SK-N-SH (cell line): ENCODE measurements around the gene YBX2.

ENCODE experiments used
- ELF1 ChIP-seq: IDR thresholded peaks from 2 replicates; pipeline ENCODE4 v1.4.0; 2012
- EP300 ChIP-seq, 2 experiments: IDR thresholded peaks; 2 replicates each; pipeline versions ENCODE4 v1.4.0 to v1.6.1; 2012; ENCODE audit warnings: borderline replicate concordance in 1 of 2, low read depth in 1 of 2, low read length in 1 of 2
- GATA2 ChIP-seq: sonication (generic); formaldehyde crosslinking; IDR thresholded peaks from 2 replicates; pipeline ENCODE4 v1.5.0; 2020; ENCODE audit warnings: mild to moderate bottlenecking, missing genetic modification reagents
- JUND ChIP-seq: IDR thresholded peaks from 2 replicates; pipeline ENCODE4 v1.4.0; 2012
- MEF2A ChIP-seq: IDR thresholded peaks from 2 replicates; pipeline ENCODE4 v1.4.0; 2012; ENCODE audit warnings: low read depth, borderline replicate concordance
- NFIC ChIP-seq: IDR thresholded peaks from 2 replicates; pipeline ENCODE4 v1.4.0; 2012; ENCODE audit warnings: borderline replicate concordance
- POLR2AphosphoS5 ChIP-seq: IDR thresholded peaks from 2 replicates; pipeline ENCODE4 v1.6.1; 2012; ENCODE audit warnings: low read depth, low read length
- RAD21 ChIP-seq: IDR thresholded peaks from 2 replicates; pipeline ENCODE4 v1.6.1; 2012; ENCODE audit warnings: mild to moderate bottlenecking, low read length
- REST ChIP-seq: IDR thresholded peaks from 2 replicates; pipeline ENCODE4 v1.6.1; 2012; ENCODE audit warnings: mild to moderate bottlenecking, low read depth, low read length, moderate library complexity
- RFX5 ChIP-seq: IDR thresholded peaks from 2 replicates; pipeline ENCODE4 v1.6.1; 2012; ENCODE audit warnings: mild to moderate bottlenecking, improper control_type of control experiment, low read length
- RXRA ChIP-seq: IDR thresholded peaks from 2 replicates; pipeline ENCODE4 v1.4.0; 2012; ENCODE audit warnings: low read depth, mild to moderate bottlenecking, borderline replicate concordance
- YY1 ChIP-seq: IDR thresholded peaks from 2 replicates; pipeline ENCODE4 v1.4.0; 2012; ENCODE audit warnings: low read depth, mild to moderate bottlenecking
- TF ChIP-seq, protein P1 (sequence below): fragments of 200-600 bp; sonication (generic); IDR thresholded peaks from 2 replicates; pipeline ENCODE4 v1.6.1; 2017; ENCODE audit warnings: antibody characterized with exemption, mild to moderate bottlenecking, moderate library complexity
- TF ChIP-seq, protein P2 (sequence below): IDR thresholded peaks from 2 replicates; pipeline ENCODE4; 2012

- TF ChIP-seq RAD21: no peak
- no peak for TF ChIP-seq REST
- TF ChIP-seq, protein P1, sequence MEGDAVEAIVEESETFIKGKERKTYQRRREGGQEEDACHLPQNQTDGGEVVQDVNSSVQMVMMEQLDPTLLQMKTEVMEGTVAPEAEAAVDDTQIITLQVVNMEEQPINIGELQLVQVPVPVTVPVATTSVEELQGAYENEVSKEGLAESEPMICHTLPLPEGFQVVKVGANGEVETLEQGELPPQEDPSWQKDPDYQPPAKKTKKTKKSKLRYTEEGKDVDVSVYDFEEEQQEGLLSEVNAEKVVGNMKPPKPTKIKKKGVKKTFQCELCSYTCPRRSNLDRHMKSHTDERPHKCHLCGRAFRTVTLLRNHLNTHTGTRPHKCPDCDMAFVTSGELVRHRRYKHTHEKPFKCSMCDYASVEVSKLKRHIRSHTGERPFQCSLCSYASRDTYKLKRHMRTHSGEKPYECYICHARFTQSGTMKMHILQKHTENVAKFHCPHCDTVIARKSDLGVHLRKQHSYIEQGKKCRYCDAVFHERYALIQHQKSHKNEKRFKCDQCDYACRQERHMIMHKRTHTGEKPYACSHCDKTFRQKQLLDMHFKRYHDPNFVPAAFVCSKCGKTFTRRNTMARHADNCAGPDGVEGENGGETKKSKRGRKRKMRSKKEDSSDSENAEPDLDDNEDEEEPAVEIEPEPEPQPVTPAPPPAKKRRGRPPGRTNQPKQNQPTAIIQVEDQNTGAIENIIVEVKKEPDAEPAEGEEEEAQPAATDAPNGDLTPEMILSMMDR: no peak
- no peak for TF ChIP-seq GATA2 (CRISPR knock-in tag)
- TF ChIP-seq JUND: no peak
- TF ChIP-seq YY1: no peak
- no peak for TF ChIP-seq EP300 (IDR thresholded peaks at IDR 0.05; ENCODE audit: borderline replicate concordance in 1 of 2, low read depth in 1 of 2, low read length in 1 of 2)
- TF ChIP-seq NFIC: no peak
- no peak for TF ChIP-seq POLR2AphosphoS5
- TF ChIP-seq ELF1: no peak
- TF ChIP-seq, protein P2, sequence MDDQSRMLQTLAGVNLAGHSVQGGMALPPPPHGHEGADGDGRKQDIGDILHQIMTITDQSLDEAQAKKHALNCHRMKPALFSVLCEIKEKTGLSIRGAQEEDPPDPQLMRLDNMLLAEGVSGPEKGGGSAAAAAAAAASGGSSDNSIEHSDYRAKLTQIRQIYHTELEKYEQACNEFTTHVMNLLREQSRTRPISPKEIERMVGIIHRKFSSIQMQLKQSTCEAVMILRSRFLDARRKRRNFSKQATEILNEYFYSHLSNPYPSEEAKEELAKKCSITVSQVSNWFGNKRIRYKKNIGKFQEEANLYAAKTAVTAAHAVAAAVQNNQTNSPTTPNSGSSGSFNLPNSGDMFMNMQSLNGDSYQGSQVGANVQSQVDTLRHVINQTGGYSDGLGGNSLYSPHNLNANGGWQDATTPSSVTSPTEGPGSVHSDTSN: no peak
- TF ChIP-seq RFX5: no peak
- TF ChIP-seq RXRA: no peak
- no peak for TF ChIP-seq MEF2A
Observed at GRCh38 chr17:7322520-7323194, 28.2 kb upstream of the YBX2 start.
